Measurements from ENCODE around the gene VSTM2L.

VSTM2L gene

GRCh38 chr20:37981568-37981967 is 78.6 kb downstream of the VSTM2L start:
- ChIA-PET POLR2A (no interaction called here), CTCF (no interaction called here)
- no peak overlapping the region for H3K4me3 ChIP-seq (ENCODE audit: low read depth, low read length)
- TF ChIP-seq, protein P1, sequence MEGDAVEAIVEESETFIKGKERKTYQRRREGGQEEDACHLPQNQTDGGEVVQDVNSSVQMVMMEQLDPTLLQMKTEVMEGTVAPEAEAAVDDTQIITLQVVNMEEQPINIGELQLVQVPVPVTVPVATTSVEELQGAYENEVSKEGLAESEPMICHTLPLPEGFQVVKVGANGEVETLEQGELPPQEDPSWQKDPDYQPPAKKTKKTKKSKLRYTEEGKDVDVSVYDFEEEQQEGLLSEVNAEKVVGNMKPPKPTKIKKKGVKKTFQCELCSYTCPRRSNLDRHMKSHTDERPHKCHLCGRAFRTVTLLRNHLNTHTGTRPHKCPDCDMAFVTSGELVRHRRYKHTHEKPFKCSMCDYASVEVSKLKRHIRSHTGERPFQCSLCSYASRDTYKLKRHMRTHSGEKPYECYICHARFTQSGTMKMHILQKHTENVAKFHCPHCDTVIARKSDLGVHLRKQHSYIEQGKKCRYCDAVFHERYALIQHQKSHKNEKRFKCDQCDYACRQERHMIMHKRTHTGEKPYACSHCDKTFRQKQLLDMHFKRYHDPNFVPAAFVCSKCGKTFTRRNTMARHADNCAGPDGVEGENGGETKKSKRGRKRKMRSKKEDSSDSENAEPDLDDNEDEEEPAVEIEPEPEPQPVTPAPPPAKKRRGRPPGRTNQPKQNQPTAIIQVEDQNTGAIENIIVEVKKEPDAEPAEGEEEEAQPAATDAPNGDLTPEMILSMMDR (IDR thresholded peaks at IDR 0.05; ENCODE audit: insufficient read depth, low read length, missing control alignments), result no peak
- DNase-seq (ENCODE audit: low read depth, low spot score), result no peak

DNA sequence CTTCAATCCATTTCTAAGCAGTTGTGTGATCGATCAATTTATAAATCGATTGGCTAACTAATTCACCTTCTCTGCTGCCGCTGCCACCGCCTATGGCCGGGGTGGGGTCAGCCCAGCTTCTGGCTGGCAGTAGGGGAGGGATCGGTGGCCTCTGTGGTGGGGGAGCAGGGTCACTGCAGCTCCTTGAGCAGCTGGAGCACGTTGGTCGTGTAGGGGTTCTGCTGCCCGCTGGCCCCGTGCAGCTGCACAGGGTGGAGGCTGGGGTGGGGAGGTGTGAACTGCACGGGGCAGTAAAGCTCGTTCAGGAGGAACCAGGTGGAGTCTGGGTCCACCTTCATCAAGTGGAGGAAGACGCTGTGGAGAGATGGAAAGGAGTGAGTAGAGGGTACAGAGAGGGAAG is 80.4 kb downstream of the VSTM2L start:
- H3K4me3 ChIP-seq (ENCODE audit: low read depth, low read length), result no peak overlapping the region
- TF ChIP-seq, protein P1 (IDR thresholded peaks at IDR 0.05; ENCODE audit: insufficient read depth, low read length, missing control alignments), result no peak
- POLR2A ChIA-PET, result no interaction called here
- CTCF ChIA-PET, result interaction anchor here (1.2 kb wide), 1 partner anchor 9 kb away, joined by 5 read pairs; no protein-coding TSS in a partner anchor
- no peak for DNase-seq (ENCODE audit: low read depth, low spot score)

DNA sequence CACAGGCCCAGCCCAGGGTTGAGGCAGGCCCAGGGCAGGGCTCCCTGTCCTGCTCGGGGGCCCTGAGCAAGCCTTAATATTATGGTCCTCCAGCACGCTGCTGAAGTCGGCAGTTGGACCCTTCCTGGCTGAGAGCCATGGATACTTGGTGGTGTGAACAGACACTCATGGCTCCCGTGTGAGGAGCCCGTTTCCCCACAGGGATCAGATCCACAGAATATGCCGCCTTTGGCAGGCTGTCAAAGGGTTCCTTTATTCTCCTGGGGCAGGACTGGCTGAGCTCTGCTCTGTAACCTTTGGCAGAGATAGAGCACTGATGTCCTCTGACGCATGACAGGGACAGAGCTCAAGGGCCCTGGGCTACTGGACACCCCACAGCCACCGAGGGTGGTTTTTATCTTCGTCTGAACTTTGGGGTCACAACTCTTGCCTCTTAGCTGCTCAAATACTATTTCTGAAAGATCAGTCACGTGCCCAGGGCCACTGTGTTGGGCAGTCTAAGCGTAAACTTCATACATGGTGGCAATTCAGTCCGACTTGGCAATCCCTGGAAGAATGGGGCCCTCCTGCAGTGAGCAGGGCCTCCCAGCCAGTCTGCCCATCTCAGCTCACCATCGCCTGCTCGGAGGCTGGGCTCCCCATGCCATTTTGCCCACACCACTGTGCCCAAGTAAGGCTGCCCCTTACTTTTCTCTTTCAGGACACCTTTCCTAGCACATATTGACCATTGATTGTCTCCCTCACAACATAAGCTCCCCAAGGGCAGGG is 81.3 kb downstream of the VSTM2L start:
- no peak overlapping the region for H3K4me3 ChIP-seq (ENCODE audit: low read depth, low read length)
- POLR2A ChIA-PET, result no interaction called here
- CTCF ChIA-PET, result interaction anchor here (1.2 to 1.5 kb wide), 2 partner anchors 9 kb away, joined by 3 to 6 read pairs; no protein-coding TSS in a partner anchor
- TF ChIP-seq, protein P1 (IDR thresholded peaks at IDR 0.05; ENCODE audit: insufficient read depth, low read length, missing control alignments), result no peak
- no peak for DNase-seq (ENCODE audit: low read depth, low spot score)

- H3K4me3 ChIP-seq (ENCODE audit: low read depth, low read length), result no peak overlapping the region
- ChIA-PET CTCF (interaction anchor here (2.4 kb wide), 1 partner anchor 422 kb away, joined by 6 read pairs; no protein-coding TSS in a partner anchor), POLR2A (no interaction called here)
- TF ChIP-seq, protein P1 (IDR thresholded peaks at IDR 0.05; ENCODE audit: insufficient read depth, low read length, missing control alignments), result no peak
- no peak for DNase-seq (ENCODE audit: low read depth, low spot score)
These were observed 83.3 kb downstream of the VSTM2L start for GRCh38 chr20:37986044-37986858.

GRCh38 chr20:37986873-37987601 is 84.1 kb downstream of the VSTM2L start:
- ChIA-PET CTCF (interaction anchor here (2.4 kb wide), 1 partner anchor 423 kb away, joined by 6 read pairs; no protein-coding TSS in a partner anchor), POLR2A (no interaction called here)
- no peak for DNase-seq (ENCODE audit: low read depth, low spot score)
- TF ChIP-seq, protein P1 (IDR thresholded peaks at IDR 0.05; ENCODE audit: insufficient read depth, low read length, missing control alignments), result no peak
- H3K4me3 ChIP-seq (ENCODE audit: low read depth, low read length), result no peak overlapping the region
